A549 (cell line): ENCODE measurements around the gene ATG2A.

ENCODE experiments used
- BHLHE40 ChIP-seq: IDR thresholded peaks from 2 replicates; pipeline ENCODE4 v1.6.1; 2012; ENCODE audit warnings: low read depth, low read length, inconsistent platforms
- CTCF ChIP-seq: fragments of >200 bp; sonication (Bioruptor Twin); formaldehyde crosslinking; IDR thresholded peaks from 3 replicates; pipeline ENCODE4 v1.5.1; 2016
- ESRRA ChIP-seq: fragments of 150-350 bp; IDR thresholded peaks from 2 replicates; pipeline ENCODE4 v1.6.1; 2014; ENCODE audit warnings: mild to moderate bottlenecking, low read length, borderline replicate concordance
- FOSB ChIP-seq: fragments of 250-450 bp; sonication (Bioruptor Pico); IDR thresholded peaks from 2 replicates; pipeline ENCODE4 v1.5.0; 2020; ENCODE audit warnings: mild to moderate bottlenecking, moderate library complexity
- HMGXB4 ChIP-seq: fragments of 250-450 bp; sonication (Bioruptor Pico); IDR thresholded peaks from 2 replicates; pipeline ENCODE4 v1.5.0; 2021; ENCODE audit warnings: mild to moderate bottlenecking, moderate library complexity, borderline replicate concordance
- KDM1A ChIP-seq: fragments of 200-600 bp; sonication (generic); IDR thresholded peaks from 2 replicates; pipeline ENCODE4 v1.6.1; 2016; ENCODE audit warnings: low read depth, mild to moderate bottlenecking
- MAX ChIP-seq: IDR thresholded peaks from 2 replicates; pipeline ENCODE4 v1.6.1; 2012
- NR3C1 ChIP-seq: fragments of >200 bp; sonication (Bioruptor Twin); formaldehyde crosslinking; IDR thresholded peaks from 3 replicates; pipeline ENCODE4 v1.6.1; 2017
- POLR2A ChIP-seq: IDR thresholded peaks from 2 replicates; pipeline ENCODE4 v1.6.1; 2012; ENCODE audit warnings: mild to moderate bottlenecking, low read length
- RAD21 ChIP-seq, 2 experiments: fragments of >200 bp in 1 of 2; sonication (Bioruptor Twin) in 1 of 2; formaldehyde crosslinking in 1 of 2; IDR thresholded peaks in 1 of 2; conservative IDR thresholded peaks in 1 of 2; 2 replicates in 1 of 2; 3 replicates in 1 of 2; pipeline ENCODE4 v1.6.1; 2012 to 2018; ENCODE audit warnings: inconsistent platforms in 1 of 2
- RCOR1 ChIP-seq: fragments of 150-350 bp; IDR thresholded peaks from 2 replicates; pipeline ENCODE4 v1.6.1; 2014; ENCODE audit warnings: antibody characterized with exemption, low read length, low read depth
- RNF2 ChIP-seq: fragments of 200-600 bp; sonication (generic); IDR thresholded peaks from 2 replicates; pipeline ENCODE4 v1.6.1; 2016; ENCODE audit warnings: low read depth, mild to moderate bottlenecking, antibody characterized with exemption, moderate library complexity, borderline replicate concordance
- SREBF2 ChIP-seq: fragments of 450-650 bp; IDR thresholded peaks from 2 replicates; pipeline ENCODE4 v1.6.1; 2014; ENCODE audit warnings: mild to moderate bottlenecking, moderate library complexity
- TP53 ChIP-seq: fragments of 250-450 bp; sonication (Bioruptor Pico); IDR thresholded peaks from 2 replicates; pipeline ENCODE4 v1.5.0; 2021; ENCODE audit warnings: mild to moderate bottlenecking, moderate library complexity

GRCh38 chr11:64896448-64897022 is 20.5 kb downstream of the ATG2A start:
- TF ChIP-seq SREBF2 (no peak), CTCF (no peak), RNF2 (no peak), FOSB (no peak), RCOR1 (no peak), MAX (no peak), TP53 (CRISPR knock-in tag) (no peak), NR3C1 (no peak), ESRRA (no peak), HMGXB4 (CRISPR knock-in tag) (no peak), BHLHE40 (no peak), RAD21 (conservative IDR thresholded peaks at IDR 0.05 in 1 of 2, IDR thresholded peaks at IDR 0.05 in 1 of 2) (no peak), POLR2A (no peak), KDM1A (no peak)
